ENCODE data around the gene PRCP. TPM values are rescaled to one million over a fixed set of nuclear protein-coding genes. Genes with fewer than 3 reads are reported as not detected.
"Not testable (repeated sequence)": the region's sequence is repeated elsewhere in the genome, so short reads cannot be mapped to it uniquely, and the experiment has no call there.

PRCP gene
- total RNA-seq, 2 donors from 2014 or later: 76.8 to 107 TPM

DNA sequence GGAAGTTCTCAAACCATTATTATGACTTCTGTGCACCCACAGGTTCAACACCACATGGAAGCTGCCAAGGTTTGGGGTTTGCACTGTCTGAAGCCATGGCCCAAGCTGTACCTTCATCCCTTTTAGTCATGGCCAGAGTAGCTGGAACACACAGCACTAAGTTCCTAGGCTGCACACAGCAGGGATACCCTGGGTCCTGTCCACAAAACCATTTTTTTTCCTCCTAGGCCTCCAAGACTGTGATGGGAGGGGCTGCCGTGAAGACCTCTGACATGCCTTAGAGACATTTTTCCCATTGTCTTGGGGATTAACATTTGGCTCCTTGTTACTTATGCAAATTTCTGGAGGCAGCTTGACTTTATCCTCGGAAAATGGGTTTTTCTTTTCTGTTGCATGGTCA lies 44.0 kb upstream of the PRCP start:
- Mint-ChIP-seq H3K4me1 (peaks cover 7% of the 10 kb centered on the region), H3K27me3 (ENCODE audit: insufficient read depth) (no peaks in the 10 kb centered on the region), H3K9me3 (no peaks in the 10 kb centered on the region), H3K36me3 (ENCODE audit: low read depth) (no peaks in the 10 kb centered on the region), H3K27ac (no peak overlapping the region), H3K4me3 (no peak overlapping the region)
- Histone ChIP-seq H3K4me1 (ENCODE audit: control insufficient read depth, insufficient read depth, low read length) (no peaks in the 10 kb centered on the region), H3K27ac (ENCODE audit: low read depth, low read length) (no peak overlapping the region), H3K27me3 (ENCODE audit: control insufficient read depth, insufficient read depth, low read length, poor library complexity, severe bottlenecking) (no peaks in the 10 kb centered on the region), H3K4me3 (ENCODE audit: low read length) (no peak overlapping the region), H3K9ac (ENCODE audit: extremely low read depth, low read length, poor library complexity, severe bottlenecking) (no peak overlapping the region), H3K9me3 (ENCODE audit: control insufficient read depth, low read length) (no peaks in the 10 kb centered on the region), H3K36me3 (ENCODE audit: control insufficient read depth, insufficient read depth, low read length) (no peaks in the 10 kb centered on the region)
- DNase-seq: peak; percentile 54
- TF ChIP-seq, protein P1, sequence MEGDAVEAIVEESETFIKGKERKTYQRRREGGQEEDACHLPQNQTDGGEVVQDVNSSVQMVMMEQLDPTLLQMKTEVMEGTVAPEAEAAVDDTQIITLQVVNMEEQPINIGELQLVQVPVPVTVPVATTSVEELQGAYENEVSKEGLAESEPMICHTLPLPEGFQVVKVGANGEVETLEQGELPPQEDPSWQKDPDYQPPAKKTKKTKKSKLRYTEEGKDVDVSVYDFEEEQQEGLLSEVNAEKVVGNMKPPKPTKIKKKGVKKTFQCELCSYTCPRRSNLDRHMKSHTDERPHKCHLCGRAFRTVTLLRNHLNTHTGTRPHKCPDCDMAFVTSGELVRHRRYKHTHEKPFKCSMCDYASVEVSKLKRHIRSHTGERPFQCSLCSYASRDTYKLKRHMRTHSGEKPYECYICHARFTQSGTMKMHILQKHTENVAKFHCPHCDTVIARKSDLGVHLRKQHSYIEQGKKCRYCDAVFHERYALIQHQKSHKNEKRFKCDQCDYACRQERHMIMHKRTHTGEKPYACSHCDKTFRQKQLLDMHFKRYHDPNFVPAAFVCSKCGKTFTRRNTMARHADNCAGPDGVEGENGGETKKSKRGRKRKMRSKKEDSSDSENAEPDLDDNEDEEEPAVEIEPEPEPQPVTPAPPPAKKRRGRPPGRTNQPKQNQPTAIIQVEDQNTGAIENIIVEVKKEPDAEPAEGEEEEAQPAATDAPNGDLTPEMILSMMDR (conservative IDR thresholded peaks at IDR 0.05): no peak
- WGBS, 2 experiments (ENCODE audit: insufficient coverage in 1 of 2, insufficient read length in 1 of 2): 81 to 92% methylated on average over 2 of the region's 2 CpGs

DNA sequence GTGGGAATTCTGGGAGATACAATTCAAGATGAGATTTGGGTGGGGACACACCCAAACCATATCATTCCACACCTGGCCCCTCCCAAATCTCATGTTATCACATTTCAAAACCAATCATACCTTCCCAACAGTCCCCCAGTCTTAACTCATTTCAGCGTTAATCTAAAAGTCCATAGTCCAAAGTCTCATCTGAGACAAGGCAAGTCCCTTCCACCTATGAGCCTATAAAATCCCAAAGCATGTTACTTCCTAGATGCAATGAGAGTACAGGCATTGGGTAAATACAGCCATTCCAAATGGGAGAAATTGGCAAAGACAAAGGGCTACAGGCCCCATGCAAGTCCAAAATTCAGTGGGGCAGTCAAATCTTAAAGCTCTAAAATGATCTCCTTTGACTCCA lies 43.2 kb upstream of the PRCP start:
- 88% methylated on average over 1 of the region's 1 CpG; no CpG with 5 or more reads in 1 of the 2 experiments for WGBS, 2 experiments (ENCODE audit: insufficient coverage in 1 of 2, insufficient read length in 1 of 2)

DNA sequence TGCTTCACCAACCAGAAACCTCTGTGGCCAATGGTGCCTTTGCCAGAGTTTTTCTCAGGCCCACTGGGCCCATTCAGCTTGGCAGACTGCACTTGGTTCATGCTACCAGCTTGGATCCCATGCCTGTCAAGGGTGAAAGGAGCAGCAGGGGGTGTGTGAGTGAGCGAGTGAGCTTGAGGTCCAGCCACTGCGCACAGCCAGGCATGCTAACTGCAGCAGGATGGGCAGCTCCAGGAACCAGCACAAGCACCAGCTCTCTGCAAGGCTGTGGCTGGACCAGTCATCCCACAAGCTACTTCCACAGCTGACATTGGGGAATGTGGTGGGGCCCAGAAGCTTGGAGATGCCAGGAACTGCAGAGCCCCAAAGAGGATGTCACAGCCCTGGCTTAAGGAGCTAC lies 42.1 kb upstream of the PRCP start:
- no peak overlapping the region for H3K27ac ChIP-seq (ENCODE audit: low read depth, low read length)
- Mint-ChIP-seq H3K27ac (no peak overlapping the region), H3K36me3 (ENCODE audit: low read depth) (no peaks in the 10 kb centered on the region), H3K9me3 (no peaks in the 10 kb centered on the region), H3K27me3 (ENCODE audit: insufficient read depth) (no peaks in the 10 kb centered on the region), H3K4me1 (peaks cover 16% of the 10 kb centered on the region), H3K4me3 (no peak overlapping the region)
- H3K9ac ChIP-seq (ENCODE audit: extremely low read depth, low read length, poor library complexity, severe bottlenecking): no peak overlapping the region
- no peaks in the 10 kb centered on the region for H3K36me3 ChIP-seq (ENCODE audit: control insufficient read depth, insufficient read depth, low read length)
- peaks cover 4% of the 10 kb centered on the region for H3K4me1 ChIP-seq (ENCODE audit: control insufficient read depth, insufficient read depth, low read length)
- H3K27me3 ChIP-seq (ENCODE audit: control insufficient read depth, insufficient read depth, low read length, poor library complexity, severe bottlenecking): no peaks in the 10 kb centered on the region
- H3K9me3 ChIP-seq (ENCODE audit: control insufficient read depth, low read length): no peaks in the 10 kb centered on the region
- DNase-seq: no peak
- H3K4me3 ChIP-seq (ENCODE audit: low read length): no peak overlapping the region
- 94 to 97% methylated on average over 2 of the region's 2 CpGs for WGBS, 2 experiments (ENCODE audit: insufficient coverage in 1 of 2, insufficient read length in 1 of 2)
- TF ChIP-seq, protein P1 (conservative IDR thresholded peaks at IDR 0.05): no peak

More for the DNA sequence above, 43.2 kb upstream of the PRCP start:
- H3K9me3 Mint-ChIP-seq; H3K4me3 Mint-ChIP-seq; H3K4me1 ChIP-seq (ENCODE audit: control insufficient read depth, insufficient read depth, low read length); H3K9me3 ChIP-seq (ENCODE audit: control insufficient read depth, low read length); H3K4me3 ChIP-seq (ENCODE audit: low read length); H3K27ac ChIP-seq (ENCODE audit: low read depth, low read length); H3K36me3 ChIP-seq (ENCODE audit: control insufficient read depth, insufficient read depth, low read length); H3K36me3 Mint-ChIP-seq (ENCODE audit: low read depth); H3K27me3 Mint-ChIP-seq (ENCODE audit: insufficient read depth); DNase-seq; H3K27me3 ChIP-seq (ENCODE audit: control insufficient read depth, insufficient read depth, low read length, poor library complexity, severe bottlenecking); H3K27ac Mint-ChIP-seq; H3K9ac ChIP-seq (ENCODE audit: extremely low read depth, low read length, poor library complexity, severe bottlenecking); H3K4me1 Mint-ChIP-seq: not testable (repeated sequence)

DNA sequence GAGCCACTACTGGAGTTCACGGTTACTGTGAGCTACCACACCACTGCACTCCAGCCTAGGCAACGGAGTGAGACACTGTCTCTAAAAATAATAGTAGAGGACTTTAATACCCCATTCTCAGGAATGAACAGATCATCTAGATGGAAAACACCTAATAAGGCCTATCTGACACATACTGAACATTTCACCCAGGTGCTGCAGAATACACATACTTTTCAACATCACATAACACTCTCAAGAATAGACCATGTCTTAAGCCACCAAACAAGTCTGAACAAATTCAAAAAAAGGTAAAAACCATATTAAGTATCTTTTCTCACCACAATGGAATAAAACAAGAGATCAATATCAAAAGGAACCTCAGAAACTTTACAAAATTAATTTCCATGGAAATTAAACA lies 39.2 kb upstream of the PRCP start:
- Histone ChIP-seq H3K36me3 (ENCODE audit: control insufficient read depth, insufficient read depth, low read length) (peaks cover 3% of the 10 kb centered on the region), H3K27ac (ENCODE audit: low read depth, low read length) (no peak overlapping the region), H3K9ac (ENCODE audit: extremely low read depth, low read length, poor library complexity, severe bottlenecking) (no peak overlapping the region), H3K9me3 (ENCODE audit: control insufficient read depth, low read length) (no peaks in the 10 kb centered on the region), H3K4me3 (ENCODE audit: low read length) (no peak overlapping the region), H3K27me3 (ENCODE audit: control insufficient read depth, insufficient read depth, low read length, poor library complexity, severe bottlenecking) (no peaks in the 10 kb centered on the region), H3K4me1 (ENCODE audit: control insufficient read depth, insufficient read depth, low read length) (peaks cover 4% of the 10 kb centered on the region)
- Mint-ChIP-seq H3K4me3 (no peak overlapping the region), H3K36me3 (ENCODE audit: low read depth) (no peaks in the 10 kb centered on the region), H3K27ac (no peak overlapping the region), H3K27me3 (ENCODE audit: insufficient read depth) (no peaks in the 10 kb centered on the region), H3K4me1 (peaks cover 14% of the 10 kb centered on the region), H3K9me3 (no peaks in the 10 kb centered on the region)
- WGBS, 2 experiments (ENCODE audit: insufficient coverage in 1 of 2, insufficient read length in 1 of 2): 100% methylated on average over 2 of the region's 2 CpGs; no CpG with 5 or more reads in 1 of the 2 experiments
- TF ChIP-seq, protein P1 (conservative IDR thresholded peaks at IDR 0.05): no peak
- no peak for DNase-seq

Measured in endodermal cell (in vitro differentiated cells).